Choroid plexus epithelial cell (primary cell): Measurements from ENCODE around the gene IL7R.

Experiments used
- DNase-seq: peaks from one replicate; pipeline ENCODE4 v3.0.0-alpha.2; 2010; ENCODE audit warnings: low read depth
- H3K4me3 ChIP-seq: 2 replicates; pipeline ENCODE4 v1.5.1; 2011; ENCODE audit warnings: low read depth, mild to moderate bottlenecking, control low read depth, low read length, moderate library complexity
- CTCF ChIP-seq: conservative IDR thresholded peaks from 2 replicates; pipeline ENCODE4 v1.5.1; 2011; ENCODE audit warnings: low read depth, mild to moderate bottlenecking, control low read depth, inconsistent platforms, low read length, moderate library complexity

The IL7R gene

GRCh38 chr5:35819026-35819425 is 37.7 kb upstream of the IL7R start:
- no peak for DNase-seq
- no peak for TF ChIP-seq CTCF

GRCh38 chr5:35819668-35820067 is 37.0 kb upstream of the IL7R start:
- no peak overlapping the region for H3K4me3 ChIP-seq
- no peak for DNase-seq
- no peak for TF ChIP-seq CTCF

More at GRCh38 chr5:35819026-35819425, 37.7 kb upstream of the IL7R start:
- H3K4me3 ChIP-seq: no peak overlapping the region

GRCh38 chr5:35820735-35821134 is 36.0 kb upstream of the IL7R start:
- TF ChIP-seq CTCF: no peak
- no peak overlapping the region for H3K4me3 ChIP-seq
- no peak for DNase-seq

GRCh38 chr5:35821513-35821912 is 35.2 kb upstream of the IL7R start:
- no peak for TF ChIP-seq CTCF
- H3K4me3 ChIP-seq: no peak overlapping the region
- DNase-seq: no peak

GRCh38 chr5:35822511-35822910 is 34.2 kb upstream of the IL7R start:
- no peak for DNase-seq
- no peak for TF ChIP-seq CTCF
- H3K4me3 ChIP-seq: no peak overlapping the region

GRCh38 chr5:35823347-35824098 is 33.2 kb upstream of the IL7R start:
- no peak overlapping the region for H3K4me3 ChIP-seq
- no peak for TF ChIP-seq CTCF
- no peak for DNase-seq

- TF ChIP-seq CTCF: no peak
- DNase-seq: no peak
- no peak overlapping the region for H3K4me3 ChIP-seq
Measured at GRCh38 chr5:35826056-35826455, 30.6 kb upstream of the IL7R start.
